Testis (tissue), 2 donors: ENCODE results near the gene BCAS3.
"Not testable (repeated sequence)": the region's sequence is repeated elsewhere in the genome, so short reads cannot be mapped to it uniquely, and the experiment has no call there.

ENCODE experiments used
- CTCF ChIP-seq, 3 experiments: fragments of 450-650 bp in 2 of 3; fragments of 200-600 bp in 1 of 3; sonication (generic) in 1 of 3; IDR thresholded peaks; one replicate each; pipeline ENCODE4 v1.5.1; 2016 to 2019; ENCODE audit warnings: antibody characterized with exemption in 3 of 3, mild to moderate bottlenecking in 2 of 3, moderate library complexity in 1 of 3
- POLR2A ChIP-seq: fragments of 450-650 bp; IDR thresholded peaks from one replicate; pipeline ENCODE4 v1.6.1; 2017; ENCODE audit warnings: antibody characterized with exemption, mild to moderate bottlenecking, moderate library complexity

- TF ChIP-seq CTCF (IDR thresholded peaks at IDR 0.05); POLR2A: not testable (repeated sequence)
These were observed 328.3 kb downstream of the BCAS3 start for GRCh38 chr17:61005958-61006357.
